Small intestine (tissue), 7 donors: Measurements from ENCODE around the gene TMUB2. TPM values are rescaled to one million over a fixed set of nuclear protein-coding genes. Genes with fewer than 3 reads are reported as not detected.

ENCODE experiments used
- DNase-seq, 2 donors: peaks; one replicate each; pipeline versions ENCODE4 v3.0.0 to v3.0.0-alpha.2; 2013
- FAIRE-seq: peaks from 2 replicates; lab custom pipeline; 2012; peaks lifted over from hg19 to GRCh38; lab: Jason Lieb, UNC
- H3K27ac ChIP-seq, 3 donors: one replicate each; pipeline ENCODE4 v1.5.1; 2013; ENCODE audit warnings: low read length in 2 of 3, mild to moderate bottlenecking in 2 of 3, control low read depth in 1 of 3, inconsistent platforms in 1 of 3, low read depth in 1 of 3, moderate library complexity in 1 of 3
- H3K27me3 ChIP-seq, 3 donors: one replicate each; pipeline ENCODE4 v1.6.1; 2013; ENCODE audit warnings: low read length in 3 of 3, inconsistent platforms in 1 of 3; ENCODE audit not compliant: control insufficient read depth in 3 of 3, insufficient read depth in 3 of 3
- H3K36me3 ChIP-seq, 3 donors: one replicate each; pipeline ENCODE4 v1.6.1; 2013; ENCODE audit warnings: low read length in 3 of 3, inconsistent platforms in 1 of 3, low read depth in 1 of 3, mild to moderate bottlenecking in 1 of 3, moderate library complexity in 1 of 3; ENCODE audit not compliant: control insufficient read depth in 3 of 3, insufficient read depth in 2 of 3
- H3K4me1 ChIP-seq, 3 donors: one replicate each; pipeline ENCODE4 v1.6.1; 2013; ENCODE audit warnings: low read length in 2 of 3, inconsistent platforms in 1 of 3, low read depth in 1 of 3, mild to moderate bottlenecking in 1 of 3, moderate library complexity in 1 of 3; ENCODE audit not compliant: control insufficient read depth in 3 of 3, insufficient read depth in 2 of 3
- H3K4me3 ChIP-seq, 3 donors: one replicate each; pipeline ENCODE4 v1.5.1; 2013; ENCODE audit warnings: low read length in 3 of 3, control low read depth in 1 of 3, inconsistent platforms in 1 of 3, low read depth in 1 of 3, mild to moderate bottlenecking in 1 of 3, moderate library complexity in 1 of 3
- H3K9me3 ChIP-seq, 2 donors: one replicate each; pipeline ENCODE4 v1.6.1; 2013; ENCODE audit warnings: low read depth in 1 of 2, low read length in 1 of 2; ENCODE audit not compliant: control insufficient read depth in 2 of 2, insufficient read depth in 1 of 2
- WGBS, 3 donors: extraction: QIAGEN DNeasy Blood & Tissue Kit; methylation state at CpG; one replicate each; pipeline ENCODE4 v1.1.7; 2013; 5-methylcytosine and 5-hydroxymethylcytosine counted together
- polyA plus RNA-seq, 4 donors: library from polyadenylated mRNA; stranded (reverse) in 3 of 4; unstranded in 1 of 4; fragments of 200-250 nt in 3 of 4; fragments of 120-200 nt in 1 of 4; gene quantifications; one replicate each; pipeline versions ENCODE4 v1.2.1 to v1.2.3, GENCODE V29; 2013
- donor health status: healthy with polysubstance abuse.
- donor health status: control.
- donor health status: control.
- donor health status: Bipolar disorder and iron deficiency.
- donor health status: healthy.

TMUB2 gene
- polyA plus RNA-seq, 4 donors: 28.7 to 40.2 (median 32.3) TPM

DNA sequence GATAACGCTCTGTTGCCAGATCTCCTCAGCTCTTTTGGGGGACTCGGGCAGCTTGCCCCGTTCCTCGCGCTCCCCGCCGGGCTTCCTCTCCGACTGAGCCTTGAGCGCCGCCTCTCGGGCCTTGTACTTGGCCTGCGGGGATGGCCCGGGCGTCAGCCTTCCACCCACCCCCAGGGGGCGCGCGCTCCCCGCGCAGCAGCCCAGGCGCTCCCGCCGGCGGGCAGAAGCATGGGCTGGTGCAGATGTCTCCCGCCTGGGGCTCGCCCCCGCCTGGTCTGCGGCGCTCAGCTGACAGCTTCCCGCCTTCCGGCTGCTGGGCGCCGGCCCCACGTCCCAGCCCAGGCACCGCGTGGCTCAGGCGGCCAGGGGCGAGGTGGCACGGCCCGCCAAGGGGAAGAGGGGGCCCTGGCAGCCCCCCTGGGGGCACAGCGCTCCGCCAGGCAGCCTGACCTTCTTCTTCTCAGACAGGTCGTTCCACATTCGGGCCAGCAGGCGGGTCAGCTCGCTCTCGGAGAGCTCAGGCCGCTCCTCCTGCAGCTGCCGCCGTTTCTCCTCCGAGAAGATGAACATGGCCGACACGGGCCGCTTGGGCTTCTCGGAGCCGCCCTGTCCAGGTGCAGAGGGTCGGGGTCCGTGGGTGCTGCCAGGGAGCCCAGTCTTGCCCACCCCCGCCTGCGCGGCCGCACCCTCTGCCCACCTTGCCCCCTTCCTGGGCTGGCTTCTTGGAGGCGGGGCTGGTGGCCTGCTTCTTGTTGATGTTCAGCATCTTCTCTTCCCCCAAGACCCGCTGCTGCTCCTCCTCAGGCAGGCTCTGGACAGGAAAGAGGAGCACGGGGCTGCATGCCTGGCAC is 23.8 kb downstream of the TMUB2 start:
- peak; percentile 82 to 92 for DNase-seq
- H3K36me3 ChIP-seq: peaks cover 20 to 97% (median 22%) of the 10 kb centered on the region in 3 donors
- H3K27ac ChIP-seq: peak overlapping the region in 1 of 3 donors; percentile 36
- H3K4me3 ChIP-seq: no peak overlapping the region
- peaks cover 0 to 8% (median 0%) of the 10 kb centered on the region in 3 donors for H3K4me1 ChIP-seq
- H3K27me3 ChIP-seq: no peaks in the 10 kb centered on the region
- WGBS, 3 donors: 29 to 35% (median 29%) methylated on average over 53 to 64 of the region's 64 CpGs
- FAIRE-seq: no peak
- H3K9me3 ChIP-seq: no peaks in the 10 kb centered on the region

DNA sequence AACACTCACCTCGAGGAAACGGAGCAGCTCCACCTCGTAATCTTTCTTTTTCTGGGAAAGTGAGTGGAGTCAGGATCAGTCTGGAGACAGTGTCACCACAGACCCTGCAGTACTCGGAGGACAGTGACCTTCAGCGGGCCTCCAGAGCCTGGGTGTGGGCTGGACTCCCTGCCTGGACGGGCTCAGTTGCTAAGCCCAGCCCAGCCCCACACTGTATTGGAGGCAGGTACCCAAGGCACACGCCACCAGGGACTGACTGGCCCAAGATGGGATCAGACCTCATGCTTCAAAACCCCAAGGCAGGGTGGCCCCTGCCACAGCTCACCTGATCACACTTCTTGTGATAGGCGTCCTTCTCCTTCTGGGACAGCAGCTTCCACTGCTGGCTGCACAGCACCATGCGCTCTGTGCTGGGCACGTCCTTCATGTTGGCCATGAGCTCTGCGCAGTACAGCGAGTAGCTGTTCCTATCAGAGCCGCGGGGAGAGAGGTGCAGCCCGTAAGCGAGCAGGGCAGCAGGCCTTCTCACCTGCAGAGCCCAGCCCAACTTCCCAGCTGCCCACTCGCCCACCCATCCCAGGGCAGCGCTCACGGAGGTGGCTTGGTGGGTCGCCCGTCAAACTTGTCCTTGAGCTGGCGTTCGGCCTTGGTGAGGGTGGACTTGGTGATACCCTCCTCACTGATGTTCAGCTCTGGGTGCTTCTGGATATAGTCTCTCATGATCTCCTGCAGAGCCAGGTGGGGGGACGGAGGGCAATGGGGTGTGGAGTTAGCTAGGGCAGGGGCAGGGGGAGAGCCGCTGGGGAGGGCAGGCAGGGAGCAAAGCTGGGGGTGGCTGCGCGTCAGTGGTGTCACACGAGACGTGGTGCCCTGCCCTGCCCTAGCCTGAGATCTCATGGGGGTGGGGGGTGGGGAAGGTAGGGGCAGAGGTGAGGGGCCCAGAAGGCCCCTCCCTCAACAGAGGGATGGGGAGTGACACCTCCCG is 24.8 kb downstream of the TMUB2 start:
- DNase-seq (no peak), FAIRE-seq (no peak)
- 90 to 92% (median 90%) methylated on average over 28 to 30 of the region's 30 CpGs for whole genome bisulfite sequencing, 3 donors
- Histone ChIP-seq H3K27me3 (no peaks in the 10 kb centered on the region), H3K4me3 (no peak overlapping the region), H3K9me3 (no peaks in the 10 kb centered on the region), H3K27ac (no peak overlapping the region), H3K36me3 (peaks cover 22 to 96% (median 25%) of the 10 kb centered on the region in 3 donors), H3K4me1 (peaks cover 0 to 8% (median 0%) of the 10 kb centered on the region in 3 donors)

DNA sequence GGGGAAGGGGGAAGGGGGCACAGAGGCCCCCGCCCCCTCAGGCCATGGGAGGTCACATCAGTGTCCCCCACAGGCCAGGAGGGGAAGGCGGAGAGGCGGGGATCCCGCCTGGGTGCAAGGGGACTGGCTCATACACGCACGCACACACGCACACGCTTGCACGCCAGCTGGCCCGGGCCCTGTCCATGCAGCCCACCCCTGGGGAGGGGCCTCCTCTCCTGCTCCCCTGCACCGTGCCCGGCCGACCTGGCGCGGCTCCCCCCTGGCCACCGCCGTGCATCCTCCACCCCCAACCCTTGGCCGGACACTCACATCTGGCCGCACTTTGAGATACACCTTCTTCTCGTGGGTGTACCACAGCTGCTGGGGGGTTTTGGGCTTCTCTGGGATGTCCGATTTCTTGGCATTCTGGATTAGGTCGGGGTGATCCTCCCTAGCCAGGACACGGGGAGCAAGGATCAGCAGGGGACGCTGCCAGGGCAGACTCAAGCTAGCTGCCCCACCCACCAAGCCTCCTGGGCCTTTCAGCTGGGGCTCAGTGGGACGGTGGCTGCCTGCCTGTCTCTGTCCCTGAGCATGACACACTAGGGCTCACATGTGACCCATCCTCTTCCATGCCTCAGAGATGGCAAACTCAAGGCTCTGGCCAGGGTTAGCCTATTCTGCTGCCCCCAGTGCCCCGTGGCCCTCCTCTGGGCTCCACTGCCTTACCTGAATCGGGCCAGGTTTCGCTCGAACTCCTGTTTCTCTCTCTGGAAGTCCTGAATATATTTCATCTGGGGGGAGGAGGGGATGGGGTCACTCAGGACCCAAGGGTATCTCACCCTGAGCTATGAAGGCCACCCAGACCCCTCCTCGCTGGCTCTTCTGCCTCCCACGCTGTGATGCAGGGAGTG is 26.0 kb downstream of the TMUB2 start:
- Histone ChIP-seq H3K9me3 (no peaks in the 10 kb centered on the region), H3K4me3 (no peak overlapping the region), H3K36me3 (peaks cover 12 to 96% (median 23%) of the 10 kb centered on the region in 3 donors), H3K27ac (no peak overlapping the region), H3K27me3 (no peaks in the 10 kb centered on the region), H3K4me1 (peaks cover 1 to 14% (median 8%) of the 10 kb centered on the region in 3 donors)
- no peak for DNase-seq
- no peak for FAIRE-seq
- 77 to 82% (median 82%) methylated on average over 27 to 31 of the region's 31 CpGs for WGBS, 3 donors

DNA sequence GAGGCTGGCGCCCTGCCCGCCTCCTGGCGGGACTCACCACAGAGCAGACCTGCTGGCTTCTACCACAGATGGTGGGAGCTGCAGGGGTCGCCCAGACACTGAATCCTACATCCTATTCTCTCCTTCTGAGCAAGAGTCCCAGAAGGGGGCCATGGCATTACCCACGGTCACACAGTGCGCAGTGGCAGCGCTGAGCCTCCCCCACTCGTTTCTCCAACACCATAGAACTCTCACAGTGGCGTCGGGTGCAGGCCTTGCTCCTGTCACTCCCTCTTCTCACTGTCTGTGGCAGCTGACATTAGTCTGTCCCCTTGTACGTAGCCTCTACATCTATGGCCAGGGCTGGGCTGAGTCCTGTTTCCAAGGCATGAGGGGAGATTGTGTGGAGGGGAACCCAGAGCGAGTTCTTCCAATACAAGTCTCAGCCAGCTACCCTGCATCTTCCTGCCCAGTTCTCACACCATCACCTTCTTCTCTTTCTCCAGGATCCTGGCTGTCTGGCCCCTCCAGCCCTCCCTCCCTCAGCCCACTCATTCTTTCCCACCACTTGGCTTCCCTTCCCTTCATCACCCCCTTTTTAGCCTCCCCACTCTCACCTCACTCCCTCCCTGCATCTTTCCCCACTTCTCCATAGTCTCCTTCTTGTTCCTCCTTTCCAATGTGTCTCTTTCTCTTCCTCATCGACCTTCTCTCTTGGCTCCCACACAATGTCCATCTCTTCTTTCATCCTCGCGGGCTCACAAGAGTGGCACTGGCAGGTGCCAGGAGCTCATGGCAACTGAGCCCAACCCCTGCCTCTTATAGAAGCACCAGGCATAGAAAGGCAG is 26.8 kb downstream of the TMUB2 start:
- Histone ChIP-seq H3K9me3 (no peaks in the 10 kb centered on the region), H3K27me3 (no peaks in the 10 kb centered on the region), H3K36me3 (peaks cover 10 to 92% (median 20%) of the 10 kb centered on the region in 3 donors), H3K27ac (no peak overlapping the region), H3K4me1 (peaks cover 5 to 19% (median 10%) of the 10 kb centered on the region in 3 donors), H3K4me3 (no peak overlapping the region)
- WGBS, 3 donors: 88 to 91% (median 89%) methylated on average over 15 of the region's 15 CpGs
- DNase-seq (no peak), FAIRE-seq (no peak)

DNA sequence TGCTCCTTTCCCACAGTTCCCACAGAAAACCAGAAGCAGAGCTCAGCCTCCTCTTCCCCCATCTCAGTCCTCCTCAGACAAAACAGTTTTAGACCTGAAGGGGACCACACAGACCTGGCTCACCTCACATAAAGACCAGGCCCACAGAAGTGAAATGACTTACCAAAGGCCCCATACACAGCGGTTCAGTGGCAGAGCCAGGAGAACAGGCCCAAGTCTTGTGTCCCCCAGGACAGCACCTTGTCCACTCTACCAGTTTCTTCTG is 27.4 kb downstream of the TMUB2 start:
- Histone ChIP-seq H3K4me3 (no peak overlapping the region), H3K36me3 (peaks cover 5 to 86% (median 19%) of the 10 kb centered on the region in 3 donors), H3K9me3 (no peaks in the 10 kb centered on the region), H3K27ac (no peak overlapping the region), H3K4me1 (peaks cover 5 to 19% (median 10%) of the 10 kb centered on the region in 3 donors), H3K27me3 (no peaks in the 10 kb centered on the region)
- FAIRE-seq: no peak
- 94 to 100% (median 100%) methylated on average over 1 of the region's 1 CpG for WGBS, 3 donors
- DNase-seq: no peak

DNA sequence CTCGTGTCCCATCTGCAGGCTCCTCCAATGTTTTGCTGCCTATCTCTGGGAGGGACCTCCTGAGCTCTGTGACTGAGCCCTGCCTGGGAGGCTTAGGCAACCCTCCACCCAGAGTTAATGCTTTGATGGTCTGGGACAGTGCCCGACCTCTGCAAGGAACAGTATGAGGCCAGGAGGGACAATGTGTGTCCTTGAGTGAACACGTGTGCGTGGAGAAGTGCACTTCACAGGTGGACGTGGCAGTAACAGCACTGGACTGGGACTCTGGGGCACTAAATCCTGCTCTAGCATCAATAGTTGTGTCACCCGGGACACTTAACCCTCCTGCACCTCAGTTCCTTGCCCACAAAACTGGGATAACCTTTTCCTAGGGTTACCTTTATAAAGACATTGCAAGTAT is 28.1 kb downstream of the TMUB2 start:
- H3K4me3 ChIP-seq: no peak overlapping the region
- DNase-seq (no peak), FAIRE-seq (no peak)
- H3K27ac ChIP-seq: no peak overlapping the region
- peaks cover 0 to 79% (median 15%) of the 10 kb centered on the region in 3 donors for H3K36me3 ChIP-seq
- 88 to 89% (median 89%) methylated on average over 6 of the region's 6 CpGs for WGBS, 3 donors
- no peaks in the 10 kb centered on the region for H3K9me3 ChIP-seq
- H3K27me3 ChIP-seq: no peaks in the 10 kb centered on the region
- peaks cover 5 to 19% (median 10%) of the 10 kb centered on the region in 3 donors for H3K4me1 ChIP-seq

DNA sequence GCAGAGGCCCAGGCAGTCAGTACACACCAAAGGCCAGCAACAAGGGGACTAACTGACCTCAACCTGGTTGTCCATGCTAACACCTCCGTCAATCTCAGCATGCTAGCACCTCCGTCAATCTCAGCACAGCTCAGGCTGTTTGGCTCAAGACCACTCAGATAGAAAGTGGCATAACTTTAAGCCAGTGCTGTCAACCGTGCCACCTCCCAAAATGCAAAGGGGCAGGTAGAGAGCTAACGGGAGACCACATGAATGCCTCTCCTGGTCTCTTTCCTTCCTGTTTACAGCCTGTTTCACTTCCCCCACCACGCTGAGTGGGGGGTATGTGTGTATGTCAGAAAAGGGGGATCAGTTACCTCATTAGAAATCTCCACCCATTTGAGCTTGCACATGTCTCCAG is 29.4 kb downstream of the TMUB2 start:
- FAIRE-seq (no peak), DNase-seq (no peak)
- Histone ChIP-seq H3K27me3 (no peaks in the 10 kb centered on the region), H3K4me1 (peaks cover 5 to 11% (median 10%) of the 10 kb centered on the region in 3 donors), H3K27ac (no peak overlapping the region), H3K9me3 (no peaks in the 10 kb centered on the region), H3K36me3 (peaks cover 0 to 68% (median 15%) of the 10 kb centered on the region in 3 donors), H3K4me3 (no peak overlapping the region)
- WGBS, 3 donors: 60 to 87% (median 69%) methylated on average over 5 of the region's 5 CpGs
